ENCODE data around the gene MTR. TPM values are rescaled to one million over a fixed set of nuclear protein-coding genes. Genes with fewer than 3 reads are reported as not detected.
A peak's percentile ranks its signal among the peaks of the same experiment; 100 is the strongest.

MTR gene
- total and polyA plus RNA-seq, 4 donors: 2.5 to 19.0 (median 8.6) TPM

GRCh38 chr1:236845830-236846229 lies 50.7 kb downstream of the MTR start:
- no peak overlapping the region for H3K4me3 ChIP-seq (ENCODE audit: low read depth in 1 of 3, low read length in 3 of 3)
- peak; percentile 39 for TF ChIP-seq NR2F2 (IDR thresholded peaks at IDR 0.05)
- no peak for TF ChIP-seq RAD21 (IDR thresholded peaks at IDR 0.05)
- peak; percentile 10 to 30 for TF ChIP-seq RXRA (IDR thresholded peaks at IDR 0.05)
- no peak for TF ChIP-seq JUND (IDR thresholded peaks at IDR 0.05)
- TF ChIP-seq HNF4A (conservative IDR thresholded peaks at IDR 0.05): peak; percentile 6 to 7
- no peaks in the 10 kb centered on the region for H3K27me3 ChIP-seq (ENCODE audit: control insufficient read depth in 4 of 4, insufficient read depth in 4 of 4, low read length in 3 of 4)
- H3K9ac ChIP-seq (ENCODE audit: low read depth in 1 of 2, low read length in 2 of 2): no peak overlapping the region
- peaks cover 0 to 7% (median 2%) of the 10 kb centered on the region in 4 donors for H3K36me3 ChIP-seq (ENCODE audit: control insufficient read depth in 4 of 4, insufficient read depth in 3 of 4, low read depth in 1 of 4, low read length in 3 of 4)
- WGBS: 41% methylated on average over 2 of the region's 2 CpGs
- DNase-seq (ENCODE audit: low spot score): no peak
- no peak overlapping the region for H3K27ac ChIP-seq (ENCODE audit: low read depth in 1 of 2, low read length in 2 of 2)
- H3K9me3 ChIP-seq (ENCODE audit: control insufficient read depth in 4 of 4, low read length in 3 of 4): no peaks in the 10 kb centered on the region
- peaks cover 3 to 21% (median 12%) of the 10 kb centered on the region in 4 donors for H3K4me1 ChIP-seq (ENCODE audit: control insufficient read depth in 4 of 4, insufficient read depth in 4 of 4, low read length in 3 of 4)

- no peaks in the 10 kb centered on the region for H3K27me3 ChIP-seq (ENCODE audit: control insufficient read depth in 4 of 4, insufficient read depth in 4 of 4, low read length in 3 of 4)
- no peak overlapping the region for H3K9ac ChIP-seq (ENCODE audit: low read depth in 1 of 2, low read length in 2 of 2)
- no peak for TF ChIP-seq ATF3 (IDR thresholded peaks at IDR 0.05)
- TF ChIP-seq NR2F2 (IDR thresholded peaks at IDR 0.05): no peak
- 83% methylated on average over 4 of the region's 4 CpGs for WGBS
- peaks cover 3 to 17% (median 9%) of the 10 kb centered on the region in 4 donors for H3K36me3 ChIP-seq (ENCODE audit: control insufficient read depth in 4 of 4, insufficient read depth in 3 of 4, low read depth in 1 of 4, low read length in 3 of 4)
- H3K4me1 ChIP-seq (ENCODE audit: control insufficient read depth in 4 of 4, insufficient read depth in 4 of 4, low read length in 3 of 4): peaks cover 3 to 21% (median 12%) of the 10 kb centered on the region in 4 donors
- no peak overlapping the region for H3K27ac ChIP-seq (ENCODE audit: low read depth in 1 of 2, low read length in 2 of 2)
- DNase-seq (ENCODE audit: low spot score): no peak
- no peak overlapping the region for H3K4me3 ChIP-seq (ENCODE audit: low read depth in 1 of 3, low read length in 3 of 3)
- no peaks in the 10 kb centered on the region for H3K9me3 ChIP-seq (ENCODE audit: control insufficient read depth in 4 of 4, low read length in 3 of 4)
These were observed 53.3 kb downstream of the MTR start for GRCh38 chr1:236848274-236848923.

- DNase-seq (ENCODE audit: low spot score): no peak
- Histone ChIP-seq H3K27me3 (ENCODE audit: control insufficient read depth in 4 of 4, insufficient read depth in 4 of 4, low read length in 3 of 4) (no peaks in the 10 kb centered on the region), H3K4me1 (ENCODE audit: control insufficient read depth in 4 of 4, insufficient read depth in 4 of 4, low read length in 3 of 4) (peaks cover 3 to 7% (median 5%) of the 10 kb centered on the region in 4 donors), H3K9me3 (ENCODE audit: control insufficient read depth in 4 of 4, low read length in 3 of 4) (no peaks in the 10 kb centered on the region), H3K4me3 (ENCODE audit: low read depth in 1 of 3, low read length in 3 of 3) (no peak overlapping the region), H3K36me3 (ENCODE audit: control insufficient read depth in 4 of 4, insufficient read depth in 3 of 4, low read depth in 1 of 4, low read length in 3 of 4) (peaks cover 3 to 26% (median 13%) of the 10 kb centered on the region in 4 donors), H3K27ac (ENCODE audit: low read depth in 1 of 2, low read length in 2 of 2) (no peak overlapping the region), H3K9ac (ENCODE audit: low read depth in 1 of 2, low read length in 2 of 2) (no peak overlapping the region)
- 59% methylated on average over 8 of the region's 8 CpGs for WGBS
- TF ChIP-seq RXRA (IDR thresholded peaks at IDR 0.05): peak; percentile 89 to 93
- peak; percentile 19 to 46 for TF ChIP-seq HNF4A (conservative IDR thresholded peaks at IDR 0.05)
- peak; percentile 12 for TF ChIP-seq SP1 (IDR thresholded peaks at IDR 0.05)
- TF ChIP-seq RAD21 (IDR thresholded peaks at IDR 0.05): peak in 1 of 2 donors; percentile 20
- TF ChIP-seq NR2F2 (IDR thresholded peaks at IDR 0.05): peak; percentile 29
- no peak for TF ChIP-seq MAX (IDR thresholded peaks at IDR 0.05)
These were observed 55.2 kb downstream of the MTR start for GRCh38 chr1:236850077-236850979.

- H3K36me3 ChIP-seq (ENCODE audit: control insufficient read depth in 4 of 4, insufficient read depth in 3 of 4, low read depth in 1 of 4, low read length in 3 of 4): peaks cover 3 to 32% (median 15%) of the 10 kb centered on the region in 4 donors
- no peaks in the 10 kb centered on the region for H3K9me3 ChIP-seq (ENCODE audit: control insufficient read depth in 4 of 4, low read length in 3 of 4)
- H3K9ac ChIP-seq (ENCODE audit: low read depth in 1 of 2, low read length in 2 of 2): no peak overlapping the region
- H3K4me1 ChIP-seq (ENCODE audit: control insufficient read depth in 4 of 4, insufficient read depth in 4 of 4, low read length in 3 of 4): peaks cover 0 to 3% (median 0%) of the 10 kb centered on the region in 4 donors
- TF ChIP-seq RXRA (IDR thresholded peaks at IDR 0.05): no peak
- TF ChIP-seq TAF1 (conservative IDR thresholded peaks at IDR 0.05): no peak
- TF ChIP-seq ZBTB33 (IDR thresholded peaks at IDR 0.05): no peak
- TF ChIP-seq MAX (IDR thresholded peaks at IDR 0.05): no peak
- no peak for TF ChIP-seq RAD21 (IDR thresholded peaks at IDR 0.05)
- no peak for TF ChIP-seq HNF4G (IDR thresholded peaks at IDR 0.05)
- no peak for TF ChIP-seq YY1 (IDR thresholded peaks at IDR 0.05)
- TF ChIP-seq CTCF (IDR thresholded peaks at IDR 0.05; ENCODE audit: low read depth, low read length, missing input control): no peak
- no peak overlapping the region for H3K27ac ChIP-seq (ENCODE audit: low read depth in 1 of 2, low read length in 2 of 2)
- H3K4me3 ChIP-seq (ENCODE audit: low read depth in 1 of 3, low read length in 3 of 3): no peak overlapping the region
- WGBS: 92% methylated on average over 3 of the region's 3 CpGs
- H3K27me3 ChIP-seq (ENCODE audit: control insufficient read depth in 4 of 4, insufficient read depth in 4 of 4, low read length in 3 of 4): no peaks in the 10 kb centered on the region
- no peak for DNase-seq (ENCODE audit: low spot score)
These were observed 56.8 kb downstream of the MTR start for GRCh38 chr1:236851871-236852270.
